Measurements from ENCODE around the gene KLHL2.

KLHL2 gene

GRCh38 chr4:165368114-165368513, 160.8 kb downstream of the KLHL2 start:
- no peak for DNase-seq (ENCODE audit: low spot score)

GRCh38 chr4:165368567-165368966, 161.2 kb downstream of the KLHL2 start:
- no peak for DNase-seq (ENCODE audit: low spot score)

- no peak for DNase-seq (ENCODE audit: low spot score)
Measured at GRCh38 chr4:165369522-165369921, 162.2 kb downstream of the KLHL2 start.

- no peak for DNase-seq (ENCODE audit: low spot score)
Measured at GRCh38 chr4:165370530-165370929, 163.2 kb downstream of the KLHL2 start.

Data from pons (tissue), 1 donor.